ENCODE data around the gene FBF1.

FBF1 gene

GRCh38 chr17:75950421-75950820 is 9.6 kb upstream of the FBF1 start:
- no peak for ATAC-seq
- no peak for TF ChIP-seq ARNTL (CRISPR knock-in tag; IDR thresholded peaks at IDR 0.05; ENCODE audit: borderline replicate concordance, low read depth)
- no peak for TF ChIP-seq ZNF70 (CRISPR knock-in tag; IDR thresholded peaks at IDR 0.05)
- no peak for TF ChIP-seq CSRNP3 (CRISPR knock-in tag; IDR thresholded peaks at IDR 0.05)
- no peak for TF ChIP-seq ZFP30 (CRISPR knock-in tag; IDR thresholded peaks at IDR 0.05)
- TF ChIP-seq TSHZ2 (CRISPR knock-in tag; IDR thresholded peaks at IDR 0.05), result no peak
- no peak for TF ChIP-seq ESRRG (CRISPR knock-in tag; IDR thresholded peaks at IDR 0.05)
- TF ChIP-seq ZC3H10 (CRISPR knock-in tag; IDR thresholded peaks at IDR 0.05), result no peak
- TF ChIP-seq TOX (CRISPR knock-in tag; IDR thresholded peaks at IDR 0.05; ENCODE audit: borderline replicate concordance), result no peak
- TF ChIP-seq CSDC2 (CRISPR knock-in tag; IDR thresholded peaks at IDR 0.05), result no peak
- TF ChIP-seq GLIS3 (CRISPR knock-in tag; IDR thresholded peaks at IDR 0.05), result no peak
- no peak for TF ChIP-seq POU6F1 (CRISPR knock-in tag; IDR thresholded peaks at IDR 0.05; ENCODE audit: borderline replicate concordance, low read depth)
- no peak for TF ChIP-seq ISL1 (CRISPR knock-in tag; IDR thresholded peaks at IDR 0.05)
- no peak for TF ChIP-seq ZFP3 (CRISPR knock-in tag; IDR thresholded peaks at IDR 0.05)
- no peak for TF ChIP-seq OSR1 (CRISPR knock-in tag; IDR thresholded peaks at IDR 0.05)
- TF ChIP-seq RARB (CRISPR knock-in tag; IDR thresholded peaks at IDR 0.05), result no peak

- no peak for ATAC-seq
- TF ChIP-seq RARB (CRISPR knock-in tag; IDR thresholded peaks at IDR 0.05) (no peak), PATZ1 (CRISPR knock-in tag; IDR thresholded peaks at IDR 0.05; ENCODE audit: borderline replicate concordance) (no peak), ZNF565 (CRISPR knock-in tag; conservative IDR thresholded peaks at IDR 0.05; ENCODE audit: low read depth) (no peak)
These were observed 4.4 kb upstream of the FBF1 start for GRCh38 chr17:75945211-75945610.

- TF ChIP-seq PPARA (CRISPR knock-in tag; IDR thresholded peaks at IDR 0.05; ENCODE audit: borderline replicate concordance) (no peak), ESRRG (CRISPR knock-in tag; IDR thresholded peaks at IDR 0.05) (no peak), TOX (CRISPR knock-in tag; IDR thresholded peaks at IDR 0.05; ENCODE audit: borderline replicate concordance) (no peak), PATZ1 (CRISPR knock-in tag; IDR thresholded peaks at IDR 0.05; ENCODE audit: borderline replicate concordance) (no peak), OSR1 (CRISPR knock-in tag; IDR thresholded peaks at IDR 0.05) (no peak), ISL1 (CRISPR knock-in tag; IDR thresholded peaks at IDR 0.05) (no peak), ZFP3 (CRISPR knock-in tag; IDR thresholded peaks at IDR 0.05) (no peak), ARNTL (CRISPR knock-in tag; IDR thresholded peaks at IDR 0.05; ENCODE audit: borderline replicate concordance, low read depth) (no peak), ZFP30 (CRISPR knock-in tag; IDR thresholded peaks at IDR 0.05) (no peak), GLIS3 (CRISPR knock-in tag; IDR thresholded peaks at IDR 0.05) (no peak), TSHZ2 (CRISPR knock-in tag; IDR thresholded peaks at IDR 0.05) (no peak), RARB (CRISPR knock-in tag; IDR thresholded peaks at IDR 0.05) (no peak), CSRNP3 (CRISPR knock-in tag; IDR thresholded peaks at IDR 0.05) (no peak), ZNF8 (CRISPR knock-in tag; IDR thresholded peaks at IDR 0.05) (no peak)
These were observed 2.6 kb upstream of the FBF1 start for GRCh38 chr17:75943491-75943890.

More at GRCh38 chr17:75943491-75943890, 2.6 kb upstream of the FBF1 start:
- ATAC-seq, result no peak
